ENCODE results near the gene AMBRA1.

Gene AMBRA1

GRCh38 chr11:46445920-46446771 lies 147.7 kb downstream of the AMBRA1 start:
- in situ Hi-C loops (cut with HindIII; ENCODE audit: low sequenced_read_pairs), result no loop called here

- in situ Hi-C loops (cut with HindIII; ENCODE audit: low sequenced_read_pairs), result no loop called here
Observed at GRCh38 chr11:46445192-46445919, 148.5 kb downstream of the AMBRA1 start.

GRCh38 chr11:46444305-46444704 lies 149.5 kb downstream of the AMBRA1 start:
- in situ Hi-C loops (cut with HindIII; ENCODE audit: low sequenced_read_pairs), result no loop called here

- in situ Hi-C loops (cut with HindIII; ENCODE audit: low sequenced_read_pairs), result no loop called here
Observed at GRCh38 chr11:46438211-46438610, 155.6 kb downstream of the AMBRA1 start.

GRCh38 chr11:46437122-46437689 lies 156.6 kb downstream of the AMBRA1 start:
- in situ Hi-C loops (cut with HindIII; ENCODE audit: low sequenced_read_pairs), result no loop called here

- in situ Hi-C loops (cut with HindIII; ENCODE audit: low sequenced_read_pairs), result no loop called here
Observed at GRCh38 chr11:46436113-46436512, 157.7 kb downstream of the AMBRA1 start.

GRCh38 chr11:46435679-46436078 lies 158.1 kb downstream of the AMBRA1 start:
- in situ Hi-C loops (cut with HindIII; ENCODE audit: low sequenced_read_pairs), result no loop called here

- in situ Hi-C loops (cut with HindIII; ENCODE audit: low sequenced_read_pairs), result no loop called here
Observed at GRCh38 chr11:46431211-46431610, 162.6 kb downstream of the AMBRA1 start.

- in situ Hi-C loops (cut with HindIII; ENCODE audit: low sequenced_read_pairs), result loop anchor here (5.0 kb wide), 1 partner anchor 33 kb away; no protein-coding TSS in a partner anchor
Observed at GRCh38 chr11:46429717-46430116, 164.1 kb downstream of the AMBRA1 start.

GRCh38 chr11:46427364-46427763 lies 166.5 kb downstream of the AMBRA1 start:
- in situ Hi-C loops (cut with HindIII; ENCODE audit: low sequenced_read_pairs), result loop anchor here (5.0 kb wide), 1 partner anchor 35 kb away; no protein-coding TSS in a partner anchor

GRCh38 chr11:46426233-46426991 lies 167.4 kb downstream of the AMBRA1 start:
- in situ Hi-C loops (cut with HindIII; ENCODE audit: low sequenced_read_pairs), result loop anchor here (5.0 kb wide), 1 partner anchor 36 kb away; no protein-coding TSS in a partner anchor

GRCh38 chr11:46422588-46422987 lies 171.2 kb downstream of the AMBRA1 start:
- in situ Hi-C loops (cut with HindIII; ENCODE audit: low sequenced_read_pairs), result loop anchor here (5.0 kb wide), 1 partner anchor 200 kb away; no protein-coding TSS in a partner anchor

GRCh38 chr11:46421257-46421880 lies 172.5 kb downstream of the AMBRA1 start:
- in situ Hi-C loops (cut with HindIII; ENCODE audit: low sequenced_read_pairs), result loop anchor here (5.0 kb wide), 1 partner anchor 201 kb away; no protein-coding TSS in a partner anchor

- in situ Hi-C loops (cut with HindIII; ENCODE audit: low sequenced_read_pairs), result loop anchor here (5.0 kb wide), 1 partner anchor 202 kb away; no protein-coding TSS in a partner anchor
Observed at GRCh38 chr11:46420513-46420912, 173.3 kb downstream of the AMBRA1 start.

GRCh38 chr11:46418751-46419150 lies 175.1 kb downstream of the AMBRA1 start:
- in situ Hi-C loops (cut with HindIII; ENCODE audit: low sequenced_read_pairs), result no loop called here

GRCh38 chr11:46417711-46418110 lies 176.1 kb downstream of the AMBRA1 start:
- in situ Hi-C loops (cut with HindIII; ENCODE audit: low sequenced_read_pairs), result no loop called here

GRCh38 chr11:46414879-46415278 lies 178.9 kb downstream of the AMBRA1 start:
- in situ Hi-C loops (cut with HindIII; ENCODE audit: low sequenced_read_pairs), result no loop called here

GRCh38 chr11:46414466-46414796 lies 179.4 kb downstream of the AMBRA1 start:
- in situ Hi-C loops (cut with HindIII; ENCODE audit: low sequenced_read_pairs), result no loop called here

GRCh38 chr11:46413760-46414465 lies 179.9 kb downstream of the AMBRA1 start:
- in situ Hi-C loops (cut with HindIII; ENCODE audit: low sequenced_read_pairs), result no loop called here

GRCh38 chr11:46410021-46410420 lies 183.8 kb downstream of the AMBRA1 start:
- in situ Hi-C loops (cut with HindIII; ENCODE audit: low sequenced_read_pairs), result no loop called here

All from endothelial cell of hepatic sinusoid (primary cell).